CD14-positive monocyte (primary cell): ENCODE data around the gene ECSIT. TPM values are rescaled to one million over a fixed set of nuclear protein-coding genes. Genes with fewer than 3 reads are reported as not detected.

Experiments
- DNase-seq, 3 donors: peaks; one replicate each; pipeline ENCODE4 v3.0.0-alpha.2; 2011 to 2022
- H2AFZ ChIP-seq: 2 replicates; pipeline ENCODE4 v1.6.0; 2012; ENCODE audit warnings: mild to moderate bottlenecking, low read depth, low read length, inconsistent platforms; ENCODE audit not compliant: insufficient read depth, poor library complexity, severe bottlenecking
- H3K27ac ChIP-seq, 2 donors: 1 replicate in 1 of 2; 2 replicates in 1 of 2; pipeline ENCODE4 v1.5.1; 2012 to 2013; ENCODE audit warnings: low read length in 2 of 2, control low read depth in 1 of 2, inconsistent platforms in 1 of 2, low read depth in 1 of 2, mild to moderate bottlenecking in 1 of 2
- H3K27me3 ChIP-seq, 2 donors: one replicate each; pipeline versions ENCODE4 v1.6.0 to v1.6.1; 2011 to 2013; ENCODE audit warnings: low read length in 2 of 2; ENCODE audit not compliant: control insufficient read depth in 2 of 2, insufficient read depth in 2 of 2
- H3K36me3 ChIP-seq, 2 donors: replicated peaks in 1 of 2; 1 replicate in 1 of 2; 2 replicates in 1 of 2; pipeline versions ENCODE4 v1.5.1 to v1.6.1; 2012 to 2013; ENCODE audit warnings: low read length in 2 of 2, control low read depth in 1 of 2, inconsistent platforms in 1 of 2, mild to moderate bottlenecking in 1 of 2; ENCODE audit not compliant: insufficient read depth in 2 of 2, control insufficient read depth in 1 of 2
- H3K4me1 ChIP-seq, 2 donors: 1 replicate in 1 of 2; 2 replicates in 1 of 2; pipeline versions ENCODE4 v1.5.1 to v1.6.1; 2012 to 2013; ENCODE audit warnings: low read length in 2 of 2, control low read depth in 1 of 2, inconsistent platforms in 1 of 2, mild to moderate bottlenecking in 1 of 2, moderate library complexity in 1 of 2; ENCODE audit not compliant: insufficient read depth in 2 of 2, control insufficient read depth in 1 of 2
- H3K4me2 ChIP-seq: replicated peaks from 2 replicates; pipeline ENCODE3; 2012; ENCODE audit warnings: low read length, moderate library complexity, mild to moderate bottlenecking; ENCODE audit not compliant: poor library complexity, severe bottlenecking; ENCODE audit errors: extremely low read depth
- H3K4me3 ChIP-seq, 3 experiments: fragments of 200-600 bp in 1 of 3; sonication (generic) in 1 of 3; replicated peaks in 1 of 3; 1 replicate in 2 of 3; 2 replicates in 1 of 3; pipeline ENCODE4 v1.5.1; 2011 to 2013; ENCODE audit warnings: low read length in 3 of 3, mild to moderate bottlenecking in 3 of 3, control low read depth in 2 of 3, low read depth in 2 of 3, inconsistent platforms in 1 of 3, moderate library complexity in 1 of 3
- H3K79me2 ChIP-seq: 2 replicates; pipeline ENCODE4 v1.6.0; 2012; ENCODE audit warnings: mild to moderate bottlenecking, control low read depth, inconsistent platforms, low read length, moderate library complexity; ENCODE audit not compliant: insufficient read depth
- H3K9ac ChIP-seq: 2 replicates; pipeline ENCODE4 v1.6.0; 2017; ENCODE audit warnings: low read length, mild to moderate bottlenecking; ENCODE audit not compliant: insufficient read depth, poor library complexity, severe bottlenecking
- H3K9me3 ChIP-seq, 2 donors: replicated peaks in 1 of 2; 1 replicate in 1 of 2; 2 replicates in 1 of 2; pipeline versions ENCODE4 v1.5.1 to v1.6.1; 2012 to 2013; ENCODE audit warnings: low read length in 2 of 2, control low read depth in 1 of 2; ENCODE audit not compliant: control insufficient read depth in 1 of 2, insufficient read depth in 1 of 2
- H4K20me1 ChIP-seq: 2 replicates; pipeline ENCODE4 v1.6.0; 2012; ENCODE audit warnings: mild to moderate bottlenecking, low read length, control low read depth, moderate library complexity; ENCODE audit not compliant: insufficient read depth
- H3K27ac Mint-ChIP-seq, 7 donors: one replicate each; pipeline ENCODE4 v1.8.0; 2020; ENCODE audit warnings: mild to moderate bottlenecking in 7 of 7, mixed read lengths in 7 of 7, moderate library complexity in 6 of 7, inconsistent platforms in 2 of 7
- H3K27me3 Mint-ChIP-seq, 3 donors: one replicate each; pipeline ENCODE4 v1.8.0; 2021 to 2022; ENCODE audit warnings: low read depth in 3 of 3, mild to moderate bottlenecking in 3 of 3, mixed read lengths in 3 of 3, moderate library complexity in 3 of 3, inconsistent platforms in 1 of 3
- H3K36me3 Mint-ChIP-seq, 2 donors: one replicate each; pipeline ENCODE4 v1.8.0; 2020; ENCODE audit warnings: mixed read lengths in 2 of 2, inconsistent platforms in 1 of 2, mild to moderate bottlenecking in 1 of 2
- H3K4me1 Mint-ChIP-seq: one replicate; pipeline ENCODE4 v1.8.0; 2020; ENCODE audit warnings: mild to moderate bottlenecking, mixed read lengths
- H3K4me3 Mint-ChIP-seq, 2 donors: one replicate each; pipeline ENCODE4 v1.8.0; 2020; ENCODE audit warnings: mild to moderate bottlenecking in 2 of 2, mixed read lengths in 2 of 2, moderate library complexity in 1 of 2
- H3K9me3 Mint-ChIP-seq, 7 donors: one replicate each; pipeline ENCODE4 v1.8.0; 2020 to 2022; ENCODE audit warnings: mixed read lengths in 7 of 7, mild to moderate bottlenecking in 6 of 7, moderate library complexity in 6 of 7, inconsistent platforms in 2 of 7
- WGBS: methylation state at CpG from one replicate; pipeline ENCODE4 v1.1.5; 2013; ENCODE audit warnings: missing lambda C conversion rate; ENCODE audit not compliant: insufficient coverage; 5-methylcytosine and 5-hydroxymethylcytosine counted together
- intact Hi-C, 2 donors: fragments of 100-400 bp; cut with micrococcal nuclease; formaldehyde crosslinking; loops; one replicate each; pipeline versions ENCODE4 v1.15.0 to v1.15.1; 2023
- polyA plus RNA-seq, 3 donors: library from polyadenylated mRNA; depleted of rRNA in 1 of 3; unstranded in 2 of 3; stranded (reverse) in 1 of 3; fragments of 300-500 nt in 2 of 3; fragments of >200 nt in 1 of 3; fragmentation: Illumina TruSeq in 2 of 3; gene quantifications; 1 replicate in 2 of 3; 2 replicates in 1 of 3; pipeline ENCODE4 v1.2.3, GENCODE V29; 2012 to 2021
- small RNA-seq: library from RNA; depleted of rRNA; stranded (forward); fragments of <200 nt; gene quantifications from one replicate; pipeline ENCODE3, GENCODE V24; 2012; ENCODE audit warnings: low read depth; ENCODE audit not compliant: insufficient read length
- TF ChIP-seq, protein P1 (sequence below): fragments of 200-600 bp; IDR thresholded peaks from one replicate; pipeline ENCODE4 v1.8.0; 2022; ENCODE audit warnings: antibody characterized with exemption, mild to moderate bottlenecking

Gene ECSIT
- polyA plus RNA-seq, 3 donors = 26.4 to 31.6 (median 28.3) TPM

DNA sequence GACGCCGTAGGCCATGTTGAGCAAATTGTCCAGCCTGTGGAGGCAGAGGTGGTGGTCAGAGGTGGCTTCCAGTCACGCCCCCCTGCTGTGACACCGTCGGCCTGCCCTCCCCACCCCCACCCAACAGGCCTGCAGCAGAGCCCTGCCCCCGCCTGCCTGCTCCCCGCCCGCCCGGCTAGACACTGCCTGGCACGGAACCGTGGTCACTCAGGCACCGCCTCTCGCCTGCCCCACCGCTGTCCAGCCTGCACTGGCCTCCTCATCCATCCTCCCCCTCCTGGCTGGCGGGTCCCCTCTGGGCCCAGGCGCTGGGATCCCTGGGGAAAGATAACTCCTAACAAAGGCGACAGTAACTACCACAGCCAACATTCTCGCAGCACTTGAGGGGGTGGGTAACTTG is 71.8 kb downstream of the ECSIT start:
- Mint-ChIP-seq H3K36me3 (no peaks in the 10 kb centered on the region), H3K4me1 (no peaks in the 10 kb centered on the region), H3K27ac (no peak overlapping the region), H3K27me3 (peaks cover 3 to 14% (median 11%) of the 10 kb centered on the region in 3 donors), H3K4me3 (no peak overlapping the region), H3K9me3 (peaks cover 0 to 7% (median 0%) of the 10 kb centered on the region in 7 donors)
- no peak for DNase-seq
- TF ChIP-seq, protein P1, sequence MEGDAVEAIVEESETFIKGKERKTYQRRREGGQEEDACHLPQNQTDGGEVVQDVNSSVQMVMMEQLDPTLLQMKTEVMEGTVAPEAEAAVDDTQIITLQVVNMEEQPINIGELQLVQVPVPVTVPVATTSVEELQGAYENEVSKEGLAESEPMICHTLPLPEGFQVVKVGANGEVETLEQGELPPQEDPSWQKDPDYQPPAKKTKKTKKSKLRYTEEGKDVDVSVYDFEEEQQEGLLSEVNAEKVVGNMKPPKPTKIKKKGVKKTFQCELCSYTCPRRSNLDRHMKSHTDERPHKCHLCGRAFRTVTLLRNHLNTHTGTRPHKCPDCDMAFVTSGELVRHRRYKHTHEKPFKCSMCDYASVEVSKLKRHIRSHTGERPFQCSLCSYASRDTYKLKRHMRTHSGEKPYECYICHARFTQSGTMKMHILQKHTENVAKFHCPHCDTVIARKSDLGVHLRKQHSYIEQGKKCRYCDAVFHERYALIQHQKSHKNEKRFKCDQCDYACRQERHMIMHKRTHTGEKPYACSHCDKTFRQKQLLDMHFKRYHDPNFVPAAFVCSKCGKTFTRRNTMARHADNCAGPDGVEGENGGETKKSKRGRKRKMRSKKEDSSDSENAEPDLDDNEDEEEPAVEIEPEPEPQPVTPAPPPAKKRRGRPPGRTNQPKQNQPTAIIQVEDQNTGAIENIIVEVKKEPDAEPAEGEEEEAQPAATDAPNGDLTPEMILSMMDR = no peak
- H4K20me1 ChIP-seq = no peaks in the 10 kb centered on the region
- no peak overlapping the region for H2AFZ ChIP-seq
- no peak overlapping the region for H3K9ac ChIP-seq
- no CpG with 5 or more reads among the region's 18 CpGs for WGBS
- H3K27ac ChIP-seq = no peak overlapping the region
- H3K9me3 ChIP-seq = no peaks in the 10 kb centered on the region
- H3K27me3 ChIP-seq = no peaks in the 10 kb centered on the region
- H3K36me3 ChIP-seq = no peaks in the 10 kb centered on the region
- no peaks in the 10 kb centered on the region for H3K4me1 ChIP-seq
- H3K4me3 ChIP-seq = no peak overlapping the region
- intact Hi-C loops = no loop called here
- H3K79me2 ChIP-seq = no peaks in the 10 kb centered on the region
- H3K4me2 ChIP-seq = no peak overlapping the region

DNA sequence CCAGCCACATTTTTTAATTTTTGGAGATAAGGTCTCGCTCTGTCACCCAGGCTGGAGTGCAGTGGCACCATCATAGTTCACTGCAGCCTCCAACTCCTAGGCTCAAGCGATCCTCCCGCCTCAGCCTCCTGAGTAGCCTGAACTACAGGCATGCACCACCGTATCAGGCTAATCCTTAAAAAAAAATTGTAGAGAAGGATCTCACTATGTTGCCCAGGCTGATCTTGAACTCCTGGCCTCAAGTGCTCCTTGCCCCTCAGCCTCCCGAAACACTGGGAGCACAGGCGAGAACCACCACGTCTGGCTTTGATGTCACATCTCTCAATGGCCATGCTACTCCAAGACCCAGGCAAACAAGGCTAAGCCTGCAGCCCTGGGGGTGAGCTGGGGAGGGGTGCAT is 72.3 kb downstream of the ECSIT start:
- H3K79me2 ChIP-seq = no peaks in the 10 kb centered on the region
- no peaks in the 10 kb centered on the region for H3K4me1 ChIP-seq
- H3K9ac ChIP-seq = no peak overlapping the region
- 91% methylated on average over 5 of the region's 7 CpGs for WGBS
- H3K9me3 ChIP-seq = no peaks in the 10 kb centered on the region
- no peaks in the 10 kb centered on the region for H4K20me1 ChIP-seq
- Mint-ChIP-seq H3K4me3 (no peak overlapping the region), H3K36me3 (no peaks in the 10 kb centered on the region), H3K27ac (no peak overlapping the region), H3K27me3 (peaks cover 3 to 14% (median 11%) of the 10 kb centered on the region in 3 donors), H3K9me3 (peaks cover 0 to 7% (median 0%) of the 10 kb centered on the region in 7 donors), H3K4me1 (no peaks in the 10 kb centered on the region)
- no peaks in the 10 kb centered on the region for H3K36me3 ChIP-seq
- intact Hi-C loops = no loop called here
- H3K27me3 ChIP-seq = no peaks in the 10 kb centered on the region
- no peak overlapping the region for H2AFZ ChIP-seq
- no peak for DNase-seq
- H3K4me3 ChIP-seq = no peak overlapping the region
- no peak overlapping the region for H3K27ac ChIP-seq
- TF ChIP-seq, protein P1 = no peak
- no peak overlapping the region for H3K4me2 ChIP-seq

Small RNA genes lying within 50 kb of the gene (small RNA-seq; reads per million reads assigned to genes)
- gene MIR7974 (not detected), gene RN7SL833P (not detected)

Other genes with a start within 250 kb of the ECSIT start
- under 1 TPM in 2 of 3 donors, not detected in 1; 0.08 to 0.31 TPM for gene TSPAN16, start 233.0 kb downstream of the ECSIT start, polyA plus RNA-seq
- 10 to 100 TPM; 52.9 to 78.1 (median 60.8) TPM for gene RAB3D, start 189.5 kb downstream of the ECSIT start, polyA plus RNA-seq
- 100 to 1,000 TPM; 252 to 335 (median 263) TPM for gene TMEM205, start 182.9 kb downstream of the ECSIT start, polyA plus RNA-seq
- gene CCDC159, start 182.6 kb downstream of the ECSIT start, polyA plus RNA-seq = 100 to 1,000 TPM in 1 of 3 donors, 10 to 100 TPM in 2; 37.1 to 374 (median 38.3) TPM
- gene PLPPR2, start 173.7 kb downstream of the ECSIT start, polyA plus RNA-seq = 10 to 100 TPM; 35.0 to 99.4 (median 45.5) TPM
- 10 to 100 TPM in 1 of 3 donors, 1 to 10 TPM in 2; 5.9 to 11.5 (median 8.7) TPM for gene SWSAP1, start 154.5 kb downstream of the ECSIT start, polyA plus RNA-seq
- 10 to 100 TPM in 1 of 3 donors, 1 to 10 TPM in 2; 6.8 to 16.8 (median 8.2) TPM for gene EPOR, start 144.8 kb downstream of the ECSIT start, polyA plus RNA-seq
- gene RGL3, start 109.8 kb downstream of the ECSIT start, polyA plus RNA-seq = 1 to 10 TPM in 1 of 3 donors, not detected in 2; 1.7 TPM
- gene ODAD3, start 94.0 kb downstream of the ECSIT start, polyA plus RNA-seq = under 1 TPM; 0.43 to 0.88 (median 0.61) TPM
- 100 to 1,000 TPM in 1 of 3 donors, 10 to 100 TPM in 2; 24.9 to 172 (median 28.4) TPM for gene PRKCSH, start 93.5 kb downstream of the ECSIT start, polyA plus RNA-seq
- not detected for gene ELAVL3, start 48.1 kb downstream of the ECSIT start, polyA plus RNA-seq
- 1 to 10 TPM in 2 of 3 donors, under 1 TPM in 1; 0.88 to 8.1 (median 1.2) TPM for gene ZNF653, start 23.3 kb downstream of the ECSIT start, polyA plus RNA-seq
- gene CNN1, start 9.7 kb upstream of the ECSIT start, polyA plus RNA-seq = not detected
- gene ELOF1, start 30.1 kb upstream of the ECSIT start, polyA plus RNA-seq = 10 to 100 TPM; 48.5 to 95.5 (median 77.5) TPM
- 10 to 100 TPM; 20.1 to 58.2 (median 31.2) TPM for gene ACP5, start 48.5 kb upstream of the ECSIT start, polyA plus RNA-seq
- gene ZNF627, start 68.3 kb upstream of the ECSIT start, polyA plus RNA-seq = 1 to 10 TPM; 1.7 to 3.7 (median 3.4) TPM
- gene ZNF823, start 209.8 kb upstream of the ECSIT start, polyA plus RNA-seq = under 1 TPM; 0.48 to 0.85 (median 0.67) TPM
- 1 to 10 TPM in 1 of 3 donors, under 1 TPM in 2; 0.48 to 1.0 (median 0.95) TPM for gene ZNF441, start 237.9 kb upstream of the ECSIT start, polyA plus RNA-seq